IMR-90 (cell line): Measurements from ENCODE around the gene SIK3. TPM values are rescaled to one million over a fixed set of nuclear protein-coding genes. Genes with fewer than 3 reads are reported as not detected.

Experiments
- ATAC-seq: fragments of 200-7000 bp; cut with Tn5 transposase; 2 replicates; pipeline ENCODE4 v1.9.1; 2020; ENCODE audit warnings: low read depth, mild to moderate bottlenecking, moderate library complexity
- BruUV-seq: library from RNA; stranded (reverse); fragments of 400-500 nt; replicated peaks from 2 replicates; lab custom pipeline; 2021; lab: Mats Ljungman, UMichigan
- CTCF ChIA-PET: fragments of 300-600 bp; formaldehyde crosslinking; extraction: SDS; loops from one replicate; lab custom pipeline; 2021; ENCODE audit warnings: antibody characterized with exemption; lab: Yijun Ruan, JAX
- POLR2A ChIA-PET: fragments of 300-600 bp; sonication (Branson Sonifier 250); formaldehyde crosslinking; loops from one replicate; lab custom pipeline; 2022; ENCODE audit warnings: antibody characterized with exemption; ENCODE audit not compliant: unreplicated experiment; lab: Charles Lee
- DNase-seq: peaks from one replicate; pipeline ENCODE4 v3.0.0; 2013
- H2AFZ ChIP-seq: replicated peaks from 2 replicates; pipeline ENCODE3; 2013; ENCODE audit warnings: low read length, mild to moderate bottlenecking; ENCODE audit not compliant: poor library complexity
- H2AK5ac ChIP-seq: 2 replicates; pipeline ENCODE4 v1.6.1; 2013; ENCODE audit warnings: low read depth, low read length, inconsistent platforms
- H2AK9ac ChIP-seq: replicated peaks from 2 replicates; pipeline ENCODE3; 2013; ENCODE audit warnings: mild to moderate bottlenecking, low read depth, low read length, moderate library complexity; ENCODE audit not compliant: poor library complexity
- H2BK120ac ChIP-seq: 2 replicates; pipeline ENCODE4 v1.6.1; 2013; ENCODE audit warnings: low read depth, low read length, inconsistent platforms
- H2BK15ac ChIP-seq: 3 replicates; pipeline ENCODE4 v1.6.1; 2013; ENCODE audit warnings: low read depth, low read length, inconsistent platforms
- H2BK20ac ChIP-seq: 2 replicates; pipeline ENCODE4 v1.6.1; 2013; ENCODE audit warnings: low read depth, mild to moderate bottlenecking, inconsistent platforms, low read length, moderate library complexity
- H2BK5ac ChIP-seq: 2 replicates; pipeline ENCODE4 v1.6.1; 2013; ENCODE audit warnings: mild to moderate bottlenecking, low read depth, low read length, inconsistent platforms; ENCODE audit not compliant: poor library complexity, severe bottlenecking
- H3K14ac ChIP-seq: replicated peaks from 2 replicates; pipeline ENCODE4 v1.6.1; 2013; ENCODE audit warnings: low read depth, low read length, inconsistent platforms
- H3K18ac ChIP-seq: 2 replicates; pipeline ENCODE4 v1.6.1; 2013; ENCODE audit warnings: low read depth, low read length, control low read depth
- H3K23ac ChIP-seq: 2 replicates; pipeline ENCODE4 v1.6.1; 2013; ENCODE audit warnings: low read depth, low read length, inconsistent platforms
- H3K27ac ChIP-seq: 2 replicates; pipeline ENCODE4 v1.5.1; 2013; ENCODE audit warnings: mild to moderate bottlenecking, control low read depth, low read length; ENCODE audit not compliant: insufficient read depth
- H3K27me3 ChIP-seq: 2 replicates; pipeline ENCODE4 v1.6.1; 2013; ENCODE audit warnings: low read length; ENCODE audit not compliant: control insufficient read depth, insufficient read depth
- H3K36me3 ChIP-seq: 2 replicates; pipeline ENCODE4 v1.6.1; 2013; ENCODE audit warnings: low read length, mixed read lengths; ENCODE audit not compliant: control insufficient read depth, insufficient read depth
- H3K4ac ChIP-seq: 2 replicates; pipeline ENCODE4 v1.6.1; 2013; ENCODE audit warnings: low read depth, low read length, inconsistent platforms
- H3K4me1 ChIP-seq: 2 replicates; pipeline ENCODE4 v1.6.1; 2013; ENCODE audit warnings: low read length, mixed read lengths; ENCODE audit not compliant: control insufficient read depth, insufficient read depth
- H3K4me2 ChIP-seq: 2 replicates; pipeline ENCODE4 v1.6.1; 2013; ENCODE audit warnings: low read depth, mild to moderate bottlenecking, control low read depth, low read length, moderate library complexity
- H3K4me3 ChIP-seq: 2 replicates; pipeline ENCODE4 v1.5.1; 2013; ENCODE audit warnings: low read depth, mild to moderate bottlenecking, control low read depth, low read length, moderate library complexity; ENCODE audit not compliant: insufficient read depth
- H3K56ac ChIP-seq: 2 replicates; pipeline ENCODE4 v1.6.1; 2013; ENCODE audit warnings: low read length, inconsistent platforms; ENCODE audit not compliant: insufficient read depth; ENCODE audit errors: extremely low read depth
- H3K79me1 ChIP-seq, 2 experiments: 2 replicates each; pipeline ENCODE4 v1.6.1; 2013; ENCODE audit warnings: low read length in 2 of 2, inconsistent platforms in 1 of 2, low read depth in 1 of 2
- H3K9ac ChIP-seq: 2 replicates; pipeline ENCODE4 v1.6.1; 2013; ENCODE audit warnings: low read depth, low read length, control low read depth
- H3K9me1 ChIP-seq: 2 replicates; pipeline ENCODE4 v1.6.1; 2013; ENCODE audit warnings: low read length, inconsistent platforms; ENCODE audit not compliant: insufficient read depth
- H3K9me3 ChIP-seq: 2 replicates; pipeline ENCODE4 v1.6.1; 2013; ENCODE audit warnings: low read length; ENCODE audit not compliant: control insufficient read depth, insufficient read depth
- H4K20me1 ChIP-seq: 2 replicates; pipeline ENCODE4 v1.6.1; 2013; ENCODE audit warnings: low read length, inconsistent platforms; ENCODE audit not compliant: insufficient read depth
- H4K5ac ChIP-seq: 2 replicates; pipeline ENCODE4 v1.6.1; 2013; ENCODE audit warnings: mild to moderate bottlenecking, low read depth, low read length, control low read depth
- H4K8ac ChIP-seq, 2 experiments: 2 replicates each; pipeline ENCODE4 v1.6.1; 2013; ENCODE audit warnings: low read depth in 2 of 2, low read length in 2 of 2, control low read depth in 1 of 2, inconsistent platforms in 1 of 2
- H4K91ac ChIP-seq: 2 replicates; pipeline ENCODE4 v1.6.1; 2013; ENCODE audit warnings: low read depth, low read length, inconsistent platforms; ENCODE audit not compliant: insufficient read depth
- BHLHE40 ChIP-seq: fragments of 150-350 bp; IDR thresholded peaks from 2 replicates; pipeline ENCODE4 v1.6.1; 2016; ENCODE audit warnings: mild to moderate bottlenecking, low read depth, low read length
- CEBPB ChIP-seq: IDR thresholded peaks from 2 replicates; pipeline ENCODE4 v1.6.1; 2012; ENCODE audit warnings: low read depth, low read length, improper control_type of control experiment
- FOS ChIP-seq: fragments of 150-350 bp; IDR thresholded peaks from 2 replicates; pipeline ENCODE4 v1.6.1; 2016; ENCODE audit warnings: low read depth, low read length
- MAFK ChIP-seq: IDR thresholded peaks from 2 replicates; pipeline ENCODE4 v1.6.1; 2012; ENCODE audit warnings: low read depth, low read length, improper control_type of control experiment
- MXI1 ChIP-seq: IDR thresholded peaks from 2 replicates; pipeline ENCODE4 v1.6.1; 2012; ENCODE audit warnings: low read depth, mild to moderate bottlenecking, low read length, moderate library complexity, borderline replicate concordance
- NFE2L2 ChIP-seq: fragments of 150-350 bp; IDR thresholded peaks from 2 replicates; pipeline ENCODE4 v1.6.1; 2016; ENCODE audit warnings: low read depth, mild to moderate bottlenecking, low read length
- POLR2A ChIP-seq: IDR thresholded peaks from 2 replicates; pipeline ENCODE4 v1.6.1; 2012; ENCODE audit warnings: mild to moderate bottlenecking, low read depth, low read length
- RCOR1 ChIP-seq: IDR thresholded peaks from 2 replicates; pipeline ENCODE4 v1.6.1; 2012; ENCODE audit warnings: mild to moderate bottlenecking, low read length, improper control_type of control experiment; ENCODE audit not compliant: insufficient replicate concordance
- RFX5 ChIP-seq: IDR thresholded peaks from 2 replicates; pipeline ENCODE4 v1.8.0; 2012; ENCODE audit warnings: low read depth, mild to moderate bottlenecking, low read length, moderate library complexity
- SMC3 ChIP-seq: fragments of 150-350 bp; IDR thresholded peaks from 2 replicates; pipeline ENCODE4 v1.6.1; 2016; ENCODE audit warnings: low read depth, mild to moderate bottlenecking, antibody characterized with exemption, low read length, moderate library complexity
- WGBS, 2 experiments: methylation state at CpG; one replicate each; pipeline versions ENCODE4 v1.1.5 to v1.1.7; 2013; ENCODE audit warnings: missing lambda C conversion rate in 2 of 2; ENCODE audit not compliant: insufficient read length in 1 of 2; ENCODE audit errors: extremely low coverage in 2 of 2; 5-methylcytosine and 5-hydroxymethylcytosine counted together
- dilution Hi-C: fragments of 300-500 bp; cut with HindIII; formaldehyde crosslinking; loops from one replicate; pipeline ENCODE4 v1.14.3; 2018; ENCODE audit warnings: low sequenced_read_pairs; ENCODE audit not compliant: unreplicated experiment
- in situ Hi-C: fragments of 300-500 bp; cut with MboI; formaldehyde crosslinking; loops from 3 replicates; pipeline ENCODE4 v1.14.3; 2019; ENCODE audit warnings: low sequenced_read_pairs, inconsistent platforms, mixed read lengths
- intact Hi-C: fragments of 100-400 bp; cut with micrococcal nuclease; formaldehyde crosslinking; loops from 2 replicates; pipeline ENCODE4 v1.10.0; 2022
- polyA plus RNA-seq, 3 experiments: library from polyadenylated mRNA; depleted of rRNA; stranded (reverse); fragments of >200 nt; gene quantifications; 2 replicates each; pipeline ENCODE4 v1.2.3, GENCODE V29; 2012; ENCODE audit warnings: low replicate concordance in 1 of 3
- total RNA-seq: library from RNA; depleted of rRNA; stranded (reverse); fragments of >200 nt; gene quantifications from 2 replicates; pipeline ENCODE4 v1.2.3, GENCODE V29; 2012
- TF ChIP-seq, protein P1 (sequence below): fragments of 150-350 bp; IDR thresholded peaks from 2 replicates; pipeline ENCODE4 v1.6.1; 2017; ENCODE audit warnings: mild to moderate bottlenecking, antibody characterized with exemption, low read length, low read depth
- TF ChIP-seq, protein P2 (sequence below): conservative IDR thresholded peaks from 2 replicates; pipeline ENCODE4 v1.5.1; 2012; ENCODE audit warnings: mild to moderate bottlenecking, low read depth, low read length, improper control_type of control experiment

The SIK3 gene
- total and polyA plus RNA-seq, 2 of the 4 experiments (the other 2 are of a cell fraction), result 8.2 to 9.1 TPM

DNA sequence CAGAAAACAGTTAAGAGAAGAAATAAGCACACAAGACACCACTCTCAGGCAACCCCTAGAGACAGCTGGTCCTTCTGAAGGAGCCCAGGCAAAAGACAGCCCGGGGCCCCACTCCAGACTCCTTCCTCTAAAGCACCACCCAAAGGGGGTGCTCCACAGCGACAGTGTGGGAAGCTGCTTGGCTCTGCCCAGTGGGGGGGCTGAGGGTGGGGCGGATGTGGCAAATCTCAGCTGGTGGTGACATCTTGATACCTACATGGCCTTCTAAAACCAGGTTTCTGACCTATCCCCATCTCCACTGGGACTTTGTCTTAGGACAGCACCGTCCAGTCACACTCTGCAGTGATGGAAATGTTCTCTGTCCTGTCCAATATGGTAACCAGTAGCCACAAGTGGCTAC lies 250.6 kb downstream of the SIK3 start:
- WGBS, 2 experiments, result 80% methylated on average over 1 of the region's 4 CpGs; no CpG with 5 or more reads in 1 of the 2 experiments
- intact Hi-C loops (no loop called here), in situ Hi-C loops (no loop called here), dilution Hi-C loops (no loop called here)
- ChIA-PET POLR2A (no interaction called here), CTCF (interaction anchor here (1.2 to 2.1 kb wide), 2 partner anchors 12 to 105 kb away, joined by 3 to 6 read pairs; no protein-coding TSS in a partner anchor)
- H3K79me1 ChIP-seq, result peaks cover 6 to 14% of the 10 kb centered on the region in 2 experiments; a peak in 2 of 4 replicates
- no peak overlapping the region for H3K14ac ChIP-seq
- H3K36me3 ChIP-seq, result peaks cover 42% of the 10 kb centered on the region
- no peak overlapping the region for H3K4ac ChIP-seq
- H4K5ac ChIP-seq, result no peak overlapping the region
- no peak overlapping the region for H4K91ac ChIP-seq
- H2AFZ ChIP-seq, result no peak overlapping the region
- H3K56ac ChIP-seq, result no peak overlapping the region
- TF ChIP-seq MAFK (no peak), FOS (no peak), POLR2A (no peak), SMC3 (no peak), MXI1 (no peak), RCOR1 (no peak), BHLHE40 (no peak), CEBPB (no peak), RFX5 (no peak), NFE2L2 (no peak)
- TF ChIP-seq, protein P1, sequence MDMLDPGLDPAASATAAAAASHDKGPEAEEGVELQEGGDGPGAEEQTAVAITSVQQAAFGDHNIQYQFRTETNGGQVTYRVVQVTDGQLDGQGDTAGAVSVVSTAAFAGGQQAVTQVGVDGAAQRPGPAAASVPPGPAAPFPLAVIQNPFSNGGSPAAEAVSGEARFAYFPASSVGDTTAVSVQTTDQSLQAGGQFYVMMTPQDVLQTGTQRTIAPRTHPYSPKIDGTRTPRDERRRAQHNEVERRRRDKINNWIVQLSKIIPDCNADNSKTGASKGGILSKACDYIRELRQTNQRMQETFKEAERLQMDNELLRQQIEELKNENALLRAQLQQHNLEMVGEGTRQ, result no peak
- TF ChIP-seq, protein P2, sequence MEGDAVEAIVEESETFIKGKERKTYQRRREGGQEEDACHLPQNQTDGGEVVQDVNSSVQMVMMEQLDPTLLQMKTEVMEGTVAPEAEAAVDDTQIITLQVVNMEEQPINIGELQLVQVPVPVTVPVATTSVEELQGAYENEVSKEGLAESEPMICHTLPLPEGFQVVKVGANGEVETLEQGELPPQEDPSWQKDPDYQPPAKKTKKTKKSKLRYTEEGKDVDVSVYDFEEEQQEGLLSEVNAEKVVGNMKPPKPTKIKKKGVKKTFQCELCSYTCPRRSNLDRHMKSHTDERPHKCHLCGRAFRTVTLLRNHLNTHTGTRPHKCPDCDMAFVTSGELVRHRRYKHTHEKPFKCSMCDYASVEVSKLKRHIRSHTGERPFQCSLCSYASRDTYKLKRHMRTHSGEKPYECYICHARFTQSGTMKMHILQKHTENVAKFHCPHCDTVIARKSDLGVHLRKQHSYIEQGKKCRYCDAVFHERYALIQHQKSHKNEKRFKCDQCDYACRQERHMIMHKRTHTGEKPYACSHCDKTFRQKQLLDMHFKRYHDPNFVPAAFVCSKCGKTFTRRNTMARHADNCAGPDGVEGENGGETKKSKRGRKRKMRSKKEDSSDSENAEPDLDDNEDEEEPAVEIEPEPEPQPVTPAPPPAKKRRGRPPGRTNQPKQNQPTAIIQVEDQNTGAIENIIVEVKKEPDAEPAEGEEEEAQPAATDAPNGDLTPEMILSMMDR, result no peak
- peaks cover 7% of the 10 kb centered on the region for H3K4me1 ChIP-seq
- no peaks in the 10 kb centered on the region for H3K27me3 ChIP-seq
- H3K23ac ChIP-seq, result no peak overlapping the region
- no peak overlapping the region for H3K18ac ChIP-seq
- H2AK9ac ChIP-seq, result no peak overlapping the region
- no peak overlapping the region for H2BK20ac ChIP-seq
- DNase-seq (no peak), ATAC-seq (no peak)
- no TSS peak for BruUV-seq
- H4K20me1 ChIP-seq, result peaks cover 4% of the 10 kb centered on the region; the same call in 1 of the 2 replicates
- H4K8ac ChIP-seq, result no peak overlapping the region
- no peak overlapping the region for H2BK15ac ChIP-seq
- no peak overlapping the region for H2AK5ac ChIP-seq
- no peak overlapping the region for H2BK120ac ChIP-seq
- no peak overlapping the region for H3K4me3 ChIP-seq
- no peak overlapping the region for H2BK5ac ChIP-seq
- no peak overlapping the region for H3K27ac ChIP-seq
- H3K9ac ChIP-seq, result no peak overlapping the region
- peaks cover 8% of the 10 kb centered on the region for H3K9me1 ChIP-seq
- H3K4me2 ChIP-seq, result no peak overlapping the region
- no peaks in the 10 kb centered on the region for H3K9me3 ChIP-seq
